ENCODE results near the gene AGR2. TPM values are rescaled to one million over a fixed set of nuclear protein-coding genes. Genes with fewer than 3 reads are reported as not detected.

AGR2 gene
- total RNA-seq, 1 donor from 2014 or later, result 2.9 TPM

DNA sequence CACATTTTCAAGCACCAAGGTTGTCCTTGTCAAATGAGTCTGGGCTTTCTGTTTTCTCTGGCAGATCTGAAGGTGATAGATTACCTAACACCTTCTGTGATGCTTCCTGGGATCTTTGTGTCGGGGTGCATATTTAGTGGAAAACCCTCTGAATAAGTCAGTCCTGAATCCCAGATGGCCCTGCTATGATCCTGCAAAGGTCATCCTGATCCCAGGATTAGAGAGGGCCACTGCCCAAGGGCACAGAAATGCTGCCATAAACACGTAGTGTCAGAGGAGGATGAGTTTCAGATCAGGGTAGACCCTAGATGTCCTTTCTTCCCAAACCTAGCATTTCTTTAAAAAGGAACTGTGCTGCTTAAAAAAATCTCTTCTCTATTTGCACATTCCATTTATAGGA, 19.0 kb downstream of the AGR2 start:
- TF ChIP-seq, protein P1, sequence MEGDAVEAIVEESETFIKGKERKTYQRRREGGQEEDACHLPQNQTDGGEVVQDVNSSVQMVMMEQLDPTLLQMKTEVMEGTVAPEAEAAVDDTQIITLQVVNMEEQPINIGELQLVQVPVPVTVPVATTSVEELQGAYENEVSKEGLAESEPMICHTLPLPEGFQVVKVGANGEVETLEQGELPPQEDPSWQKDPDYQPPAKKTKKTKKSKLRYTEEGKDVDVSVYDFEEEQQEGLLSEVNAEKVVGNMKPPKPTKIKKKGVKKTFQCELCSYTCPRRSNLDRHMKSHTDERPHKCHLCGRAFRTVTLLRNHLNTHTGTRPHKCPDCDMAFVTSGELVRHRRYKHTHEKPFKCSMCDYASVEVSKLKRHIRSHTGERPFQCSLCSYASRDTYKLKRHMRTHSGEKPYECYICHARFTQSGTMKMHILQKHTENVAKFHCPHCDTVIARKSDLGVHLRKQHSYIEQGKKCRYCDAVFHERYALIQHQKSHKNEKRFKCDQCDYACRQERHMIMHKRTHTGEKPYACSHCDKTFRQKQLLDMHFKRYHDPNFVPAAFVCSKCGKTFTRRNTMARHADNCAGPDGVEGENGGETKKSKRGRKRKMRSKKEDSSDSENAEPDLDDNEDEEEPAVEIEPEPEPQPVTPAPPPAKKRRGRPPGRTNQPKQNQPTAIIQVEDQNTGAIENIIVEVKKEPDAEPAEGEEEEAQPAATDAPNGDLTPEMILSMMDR (IDR thresholded peaks at IDR 0.05; ENCODE audit: unreplicated experiment), result no peak
- Mint-ChIP-seq H3K27ac (peak overlapping the region; percentile 59), H3K27me3 (ENCODE audit: low read depth) (no peaks in the 10 kb centered on the region), H3K4me1 (peaks cover 7% of the 10 kb centered on the region), H3K36me3 (peaks cover 29% of the 10 kb centered on the region), H3K9me3 (no peaks in the 10 kb centered on the region), H3K4me3 (no peak overlapping the region)
- no peak for DNase-seq (ENCODE audit: low spot score in 2 of 2, unreplicated experiment in 2 of 2)

GRCh38 chr7:16785321-16785720, 19.5 kb downstream of the AGR2 start:
- TF ChIP-seq, protein P1 (IDR thresholded peaks at IDR 0.05; ENCODE audit: unreplicated experiment), result no peak
- Mint-ChIP-seq H3K27ac (no peak overlapping the region), H3K4me1 (peaks cover 12% of the 10 kb centered on the region), H3K9me3 (no peaks in the 10 kb centered on the region), H3K4me3 (no peak overlapping the region), H3K36me3 (peaks cover 30% of the 10 kb centered on the region), H3K27me3 (ENCODE audit: low read depth) (no peaks in the 10 kb centered on the region)
- DNase-seq (ENCODE audit: low spot score in 2 of 2, unreplicated experiment in 2 of 2), result no peak

DNA sequence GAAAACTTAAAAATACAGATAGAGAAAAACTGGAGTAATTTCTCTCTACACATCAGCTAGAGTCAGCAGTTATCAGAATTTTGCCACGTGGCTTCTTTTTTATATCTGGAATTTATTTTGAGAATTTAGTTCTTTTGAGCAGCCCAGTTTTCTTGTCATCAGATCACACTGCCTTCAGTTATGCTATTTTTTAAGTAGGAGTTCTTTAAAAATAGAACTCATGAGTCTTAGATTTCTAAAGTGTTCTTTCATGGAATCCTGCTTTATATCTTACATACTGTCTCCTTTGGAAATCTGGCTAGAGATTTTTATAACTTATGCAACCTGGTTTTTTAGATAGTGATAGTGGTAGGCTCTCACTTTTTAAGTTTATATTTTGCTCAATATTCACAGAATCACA, 24.2 kb downstream of the AGR2 start:
- H3K9me3 Mint-ChIP-seq, result no peaks in the 10 kb centered on the region
- peaks cover 19% of the 10 kb centered on the region for H3K36me3 Mint-ChIP-seq
- H3K4me3 Mint-ChIP-seq, result no peak overlapping the region
- H3K4me1 Mint-ChIP-seq, result peaks cover 7% of the 10 kb centered on the region
- TF ChIP-seq, protein P1 (IDR thresholded peaks at IDR 0.05; ENCODE audit: unreplicated experiment), result no peak
- DNase-seq (ENCODE audit: low spot score in 2 of 2, unreplicated experiment in 2 of 2), result no peak
- peak overlapping the region; percentile 3 for H3K27ac Mint-ChIP-seq
- no peaks in the 10 kb centered on the region for H3K27me3 Mint-ChIP-seq (ENCODE audit: low read depth)

DNA sequence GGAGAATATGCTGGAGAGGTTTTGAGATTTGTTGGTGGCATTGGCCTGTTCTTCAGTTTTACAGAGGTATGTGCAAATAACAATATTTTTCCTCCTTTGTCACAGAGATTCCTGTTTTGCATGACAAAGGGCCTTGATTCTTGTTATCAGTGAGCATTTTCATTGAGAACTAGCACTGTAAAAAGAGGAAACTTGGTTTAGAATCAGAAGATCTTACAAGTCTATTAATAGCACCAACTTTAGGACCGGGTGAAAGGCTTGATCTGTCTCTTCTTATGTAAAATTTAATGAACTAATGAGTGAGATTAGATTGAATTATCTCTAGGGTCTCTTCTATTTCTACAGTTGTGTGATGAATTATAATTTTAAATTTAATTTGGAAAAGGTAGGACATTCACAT, 25.7 kb downstream of the AGR2 start:
- TF ChIP-seq, protein P1 (IDR thresholded peaks at IDR 0.05; ENCODE audit: unreplicated experiment), result no peak
- no peak overlapping the region for H3K4me3 Mint-ChIP-seq
- no peak for DNase-seq (ENCODE audit: low spot score in 2 of 2, unreplicated experiment in 2 of 2)
- no peak overlapping the region for H3K27ac Mint-ChIP-seq
- peaks cover 7% of the 10 kb centered on the region for H3K4me1 Mint-ChIP-seq
- peaks cover 15% of the 10 kb centered on the region for H3K36me3 Mint-ChIP-seq
- H3K9me3 Mint-ChIP-seq, result no peaks in the 10 kb centered on the region
- no peaks in the 10 kb centered on the region for H3K27me3 Mint-ChIP-seq (ENCODE audit: low read depth)

- Mint-ChIP-seq H3K27me3 (ENCODE audit: low read depth) (no peaks in the 10 kb centered on the region), H3K4me1 (peaks cover 7% of the 10 kb centered on the region)
Measured at GRCh38 chr7:16778476-16778875, 26.3 kb downstream of the AGR2 start.

More at GRCh38 chr7:16778476-16778875, 26.3 kb downstream of the AGR2 start:
- no peak for DNase-seq (ENCODE audit: low spot score in 2 of 2, unreplicated experiment in 2 of 2)
- peaks cover 12% of the 10 kb centered on the region for H3K36me3 Mint-ChIP-seq
- TF ChIP-seq, protein P1 (IDR thresholded peaks at IDR 0.05; ENCODE audit: unreplicated experiment), result no peak
- no peak overlapping the region for H3K4me3 Mint-ChIP-seq
- H3K27ac Mint-ChIP-seq, result no peak overlapping the region
- H3K9me3 Mint-ChIP-seq, result no peaks in the 10 kb centered on the region
